Measurements from ENCODE around the gene CDC14C.
A peak's percentile ranks its signal among the peaks of the same experiment; 100 is the strongest.
"Not testable (repeated sequence)": the region's sequence is repeated elsewhere in the genome, so short reads cannot be mapped to it uniquely, and the experiment has no call there.

The CDC14C gene

GRCh38 chr7:48924433-48924832, at the start of gene CDC14C:
TSS of gene CDC14C (plus strand) at chr7:48924547. CDS start at chr7:48924673, 126 bp downstream.
- no peak for DNase-seq

DNA sequence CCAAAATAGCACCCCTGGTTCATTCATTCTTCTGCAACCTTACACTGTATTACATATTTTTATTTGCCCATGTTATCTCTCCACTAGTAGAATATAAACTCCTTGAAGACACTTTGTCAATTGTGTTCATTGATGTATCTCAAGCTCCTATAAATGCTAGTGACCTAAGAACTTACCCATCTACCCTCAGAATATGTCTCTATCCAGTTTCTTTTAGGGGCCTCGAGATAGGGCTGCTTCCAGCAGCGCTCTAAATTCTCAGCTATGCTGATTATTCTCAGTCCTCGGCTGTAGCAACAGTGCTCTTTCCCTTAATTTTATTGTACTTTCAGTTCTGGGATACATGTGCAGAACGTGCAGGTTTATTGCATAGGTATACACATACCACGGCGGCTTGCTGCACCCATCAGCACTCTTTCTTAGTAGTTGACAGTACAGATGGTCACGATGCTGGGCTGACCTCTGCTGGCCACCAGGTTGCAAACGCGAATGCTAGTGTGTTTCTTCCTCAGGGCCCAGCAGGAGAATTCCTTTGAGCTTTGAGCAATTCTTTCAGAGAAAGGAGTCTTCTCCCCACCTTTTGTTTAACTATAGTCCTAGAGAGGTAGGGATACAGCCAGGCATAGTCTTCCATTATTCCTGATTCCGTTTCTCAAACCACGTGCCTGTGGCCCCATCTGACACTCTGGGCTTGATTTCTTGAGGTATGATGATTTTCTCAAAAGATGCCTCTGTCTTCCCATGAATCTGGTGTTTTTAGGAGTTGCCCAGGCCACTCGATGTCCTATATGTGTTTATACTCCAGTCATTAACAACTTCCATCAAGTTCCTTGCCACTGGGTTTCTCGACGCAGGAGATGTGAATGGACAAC, 49.1 kb upstream of the CDC14C start:
- peak; percentile 31 for DNase-seq

- no peak for DNase-seq
Measured at GRCh38 chr7:48876087-48876486, 48.3 kb upstream of the CDC14C start.

DNA sequence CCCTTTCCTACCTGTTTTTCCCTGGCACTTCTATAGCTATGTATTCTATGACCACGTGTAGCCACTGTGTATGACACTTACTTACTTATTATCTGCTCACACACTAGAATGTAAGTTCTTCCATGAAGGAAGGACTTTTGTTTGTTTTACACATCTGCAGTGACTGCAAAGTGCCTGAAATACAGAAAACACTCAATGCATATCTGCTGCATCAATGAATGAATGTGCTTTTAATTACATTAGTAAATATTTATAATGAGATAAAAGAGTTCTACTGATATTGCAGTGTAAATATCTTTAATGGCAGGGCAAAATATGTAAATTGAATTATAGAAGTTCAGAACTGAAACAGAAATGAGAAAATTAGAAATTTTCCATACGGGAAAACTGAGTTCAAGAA, 43.5 kb upstream of the CDC14C start:
- no peak for DNase-seq

DNA sequence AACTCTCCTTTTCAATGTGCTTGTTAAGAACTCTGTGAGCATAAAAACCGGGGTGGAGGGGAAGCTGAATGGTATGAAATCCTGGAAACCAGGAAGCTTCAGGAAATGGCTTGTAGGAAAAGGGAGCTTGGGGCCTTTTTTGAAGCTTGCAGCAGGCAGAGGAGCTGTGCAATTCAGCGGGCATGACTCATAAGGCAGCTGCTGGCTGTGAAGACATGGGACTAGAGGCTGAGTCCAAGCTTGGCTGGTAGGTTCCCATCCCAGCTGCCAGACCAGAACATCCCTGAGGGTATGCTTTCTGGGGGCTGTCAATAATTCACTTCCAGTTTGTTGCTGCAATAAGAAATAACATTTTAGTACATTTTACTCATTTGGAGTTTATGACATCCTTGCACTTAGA, 36.8 kb upstream of the CDC14C start:
- no peak for DNase-seq

DNA sequence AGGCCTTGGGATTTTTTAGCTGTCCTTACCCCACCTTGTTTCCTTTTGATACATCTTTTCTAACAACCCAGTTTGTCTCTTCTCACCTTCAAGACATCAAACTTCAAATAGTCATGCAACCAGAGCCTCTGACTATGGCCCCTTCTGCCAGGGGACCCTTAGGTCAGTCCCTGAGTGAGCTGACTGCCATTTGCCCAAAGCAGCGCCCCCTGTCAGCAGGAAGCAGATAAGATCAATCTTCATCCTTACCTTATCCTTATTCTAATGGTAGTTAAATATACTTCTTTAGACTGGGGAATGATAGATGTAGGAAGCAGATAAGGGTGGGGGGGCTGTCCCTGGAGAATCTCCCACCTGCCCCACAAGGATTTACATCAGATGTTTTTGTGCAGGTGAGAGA, 29.8 kb upstream of the CDC14C start:
- no peak for DNase-seq

GRCh38 chr7:48899932-48900331, 24.4 kb upstream of the CDC14C start:
- peak; percentile 55 for DNase-seq

- no peak for DNase-seq
Measured at GRCh38 chr7:48901966-48902365, 22.4 kb upstream of the CDC14C start.

GRCh38 chr7:48904975-48905374, 19.4 kb upstream of the CDC14C start:
- no peak for DNase-seq

- DNase-seq, result not testable (repeated sequence)
Measured at GRCh38 chr7:48905686-48906085, 18.7 kb upstream of the CDC14C start.

DNA sequence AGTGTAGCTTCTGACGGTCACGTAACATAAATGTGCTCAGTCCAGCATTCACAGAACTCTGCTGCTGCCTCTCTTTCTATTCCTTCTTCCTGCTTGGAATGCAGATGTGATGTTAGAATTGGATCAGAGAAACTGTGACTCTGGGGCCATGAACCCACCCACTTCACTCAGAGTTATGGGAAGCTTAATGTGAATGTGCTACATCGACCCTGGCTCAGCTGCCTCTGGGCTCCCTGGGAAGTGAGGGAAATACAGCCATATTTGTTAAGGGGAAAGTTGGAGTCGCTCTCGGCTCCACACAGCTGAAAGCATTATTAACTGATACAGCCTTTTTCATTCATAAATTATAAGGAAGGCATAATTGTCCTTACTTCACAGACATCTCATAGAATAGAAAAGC, 14.5 kb upstream of the CDC14C start:
- DNase-seq, result not testable (repeated sequence)

DNA sequence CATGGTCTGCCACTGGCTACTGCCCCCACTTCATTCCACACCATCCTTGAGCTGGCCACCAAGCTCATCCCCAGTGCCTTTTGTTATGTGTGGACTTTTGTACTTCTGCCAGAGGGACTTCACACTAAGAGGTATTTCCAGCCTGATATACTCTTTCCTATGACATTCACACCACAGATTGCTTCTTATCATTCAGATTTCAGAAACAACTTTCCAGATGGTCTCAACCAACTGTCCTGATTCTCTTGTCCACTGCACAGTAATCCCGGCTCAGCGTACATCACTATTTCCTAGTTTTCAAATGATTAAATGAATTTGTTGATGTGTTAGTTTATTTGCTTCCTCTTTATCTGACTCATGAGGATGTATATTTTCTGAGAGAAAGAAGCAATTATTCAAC, 7.1 kb downstream of the CDC14C start:
- DNase-seq, result no peak

DNA sequence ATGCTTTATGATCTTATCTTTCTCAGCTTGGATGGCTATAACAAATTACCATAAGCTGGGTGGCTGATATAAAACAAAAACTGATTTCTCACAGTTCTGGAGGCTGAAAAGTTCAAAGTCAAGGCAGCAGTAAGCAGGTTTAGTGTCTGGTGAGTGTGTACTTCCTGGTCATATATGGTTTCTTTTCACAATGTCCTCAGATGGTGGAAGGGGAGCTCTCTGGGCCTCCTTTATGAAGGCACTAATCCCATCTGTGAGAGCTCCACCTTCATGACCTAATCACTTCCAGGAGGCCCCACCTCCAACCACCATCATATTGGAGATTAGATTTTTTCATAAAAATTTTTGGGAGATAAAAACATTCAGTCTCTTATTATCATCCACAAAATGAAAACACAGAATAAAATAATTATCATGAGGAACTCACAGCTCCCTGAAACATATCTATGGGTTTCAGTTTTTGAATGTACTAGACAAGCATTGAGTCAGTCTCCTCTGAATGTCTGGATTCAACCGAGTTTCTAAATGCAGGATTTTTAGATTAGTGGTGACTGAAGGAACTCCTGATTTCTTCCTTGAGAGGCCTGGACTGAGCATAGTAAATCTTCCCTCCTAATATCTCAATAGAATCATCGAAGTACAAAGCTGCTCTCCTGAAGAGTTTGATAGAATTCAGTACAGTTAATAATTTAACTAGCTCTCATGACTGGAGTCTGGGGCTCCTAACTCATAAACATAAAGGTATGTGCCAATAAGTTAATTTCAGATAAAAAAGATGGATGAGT, 8.0 kb downstream of the CDC14C start:
- DNase-seq, result no peak

DNA sequence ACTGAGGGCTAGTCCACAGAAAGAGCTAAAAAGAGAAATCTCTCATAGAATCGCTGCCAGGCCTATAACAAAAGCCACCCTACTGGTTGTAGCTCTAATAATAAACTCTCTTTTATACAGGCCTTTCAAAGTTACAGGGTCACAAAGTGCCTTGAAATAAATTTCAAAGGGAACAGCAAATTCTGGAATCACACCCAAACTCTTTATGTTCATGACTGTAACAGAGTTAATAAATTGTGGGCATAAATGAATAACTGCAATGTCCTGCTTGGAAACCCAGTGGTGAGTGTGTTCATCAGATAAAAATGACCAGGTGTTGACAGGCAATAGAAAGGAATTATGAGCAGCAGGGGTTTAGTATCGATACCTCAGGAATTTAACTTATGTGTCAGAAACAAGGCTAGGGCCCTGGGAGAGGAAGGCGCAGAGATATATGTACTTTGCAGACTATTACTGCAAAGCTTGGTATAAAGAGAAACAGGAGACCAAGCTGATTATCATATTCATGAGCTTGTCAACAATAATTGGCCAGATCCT, 9.3 kb downstream of the CDC14C start:
- no peak for DNase-seq

DNA sequence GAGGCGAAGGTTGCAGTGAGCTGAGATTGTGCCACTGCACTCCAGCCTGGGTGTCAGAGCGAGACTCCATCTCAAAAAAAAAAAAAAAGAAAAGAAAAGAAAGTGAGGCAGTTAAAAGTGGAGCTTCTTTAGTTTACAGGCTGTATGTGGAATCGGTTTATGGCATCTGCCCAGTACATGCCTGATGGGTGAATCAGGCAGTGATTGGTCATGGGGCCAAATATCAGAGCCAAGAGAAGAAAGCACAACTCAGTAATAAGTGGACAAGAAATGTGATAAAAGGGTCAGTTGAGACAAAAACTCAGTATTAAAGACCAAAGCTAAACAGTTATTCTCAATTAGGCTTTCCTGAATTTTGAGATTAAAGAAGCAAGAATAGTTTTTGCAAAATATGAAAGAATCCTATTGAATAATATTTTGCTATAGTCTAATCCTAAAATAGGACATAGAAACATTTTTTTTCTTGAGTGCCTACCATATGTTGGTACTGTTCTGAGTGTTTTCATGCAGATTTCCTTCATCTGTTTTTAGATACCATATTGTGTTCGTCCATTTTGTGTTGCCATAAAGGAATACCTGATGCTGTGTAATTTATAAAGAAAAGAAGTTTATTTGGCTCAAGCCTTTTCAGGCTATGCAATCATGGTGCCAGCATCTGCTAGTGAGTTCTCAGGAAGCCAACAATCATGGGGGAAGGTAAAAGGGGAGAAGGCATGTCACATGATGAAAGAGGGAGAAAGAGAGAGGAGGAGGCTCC, 14.4 kb downstream of the CDC14C start:
- DNase-seq, result no peak

- DNase-seq, result no peak
Measured at GRCh38 chr7:48943279-48943990, 19.1 kb downstream of the CDC14C start.

DNA sequence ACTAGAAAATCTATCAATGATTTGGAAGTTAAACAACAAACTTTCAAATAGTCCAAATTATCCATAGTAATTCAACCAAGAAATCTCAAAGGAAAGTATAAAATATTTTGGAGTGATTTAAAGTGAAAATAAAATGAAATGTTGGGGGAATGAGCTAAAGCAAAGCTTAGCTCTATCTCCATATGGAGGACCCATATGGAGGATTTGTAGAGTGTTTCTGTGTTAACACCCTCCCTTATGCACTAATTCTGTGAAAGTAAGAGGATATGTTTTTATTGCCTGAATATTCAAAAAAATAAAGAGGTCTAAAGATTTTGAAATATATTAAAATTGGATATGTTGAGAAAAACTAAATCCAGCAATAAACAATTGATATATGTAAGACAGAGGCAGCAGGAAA, 31.6 kb downstream of the CDC14C start:
- DNase-seq, result no peak

DNA sequence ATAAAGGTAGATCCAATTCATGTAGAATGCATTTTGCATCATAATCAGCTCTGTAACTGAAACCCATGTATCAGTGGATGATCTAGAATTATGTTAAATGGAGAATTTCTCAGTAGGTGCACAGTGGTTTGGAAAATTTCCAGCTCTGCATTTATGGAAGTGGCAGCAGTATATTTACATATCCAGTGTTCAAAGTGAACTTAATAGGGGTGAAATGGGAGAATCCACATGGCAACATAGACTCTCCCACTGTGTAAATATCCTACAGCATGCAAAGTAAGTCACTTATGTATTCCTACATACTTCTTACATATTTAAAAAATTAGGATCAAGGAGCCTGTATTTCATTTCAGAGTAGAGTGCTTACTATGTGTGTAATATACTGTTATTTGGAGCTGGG, 35.3 kb downstream of the CDC14C start:
- no peak for DNase-seq

DNA sequence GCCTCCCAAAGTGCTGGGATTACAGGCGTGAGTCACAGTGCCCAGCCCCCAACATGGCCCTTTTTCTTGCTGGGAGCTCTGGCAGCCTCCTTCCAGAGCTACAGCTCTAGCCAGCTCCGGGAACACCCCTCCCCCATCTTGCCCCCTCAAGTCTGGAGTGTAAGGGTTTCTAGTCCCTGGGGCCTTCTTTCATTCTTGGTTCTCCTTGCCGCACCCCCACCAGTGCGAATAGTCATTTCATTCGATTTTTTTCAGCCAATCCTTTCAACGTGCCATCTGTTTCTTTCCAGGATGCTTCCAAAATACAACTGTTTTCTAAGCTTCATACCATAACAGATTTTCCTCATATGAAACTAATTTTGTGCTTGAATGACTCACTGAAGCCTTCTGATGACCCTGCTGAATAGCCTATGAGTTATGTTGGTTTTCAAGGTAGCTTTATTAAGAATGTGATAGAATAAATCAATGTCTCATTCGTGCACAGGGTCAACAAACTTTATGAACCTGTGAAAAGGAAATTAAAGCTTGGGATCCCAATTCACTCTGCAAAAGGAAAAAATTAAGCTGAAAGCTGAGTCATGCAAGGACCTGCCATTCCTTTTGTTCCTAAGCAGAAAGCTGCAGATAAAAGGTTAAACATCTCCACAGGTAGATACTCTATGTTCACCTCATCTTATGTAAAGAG, 38.6 kb downstream of the CDC14C start:
- DNase-seq, result no peak

- peak; percentile 90 for DNase-seq
Measured at GRCh38 chr7:48964074-48964473, 39.7 kb downstream of the CDC14C start.

DNA sequence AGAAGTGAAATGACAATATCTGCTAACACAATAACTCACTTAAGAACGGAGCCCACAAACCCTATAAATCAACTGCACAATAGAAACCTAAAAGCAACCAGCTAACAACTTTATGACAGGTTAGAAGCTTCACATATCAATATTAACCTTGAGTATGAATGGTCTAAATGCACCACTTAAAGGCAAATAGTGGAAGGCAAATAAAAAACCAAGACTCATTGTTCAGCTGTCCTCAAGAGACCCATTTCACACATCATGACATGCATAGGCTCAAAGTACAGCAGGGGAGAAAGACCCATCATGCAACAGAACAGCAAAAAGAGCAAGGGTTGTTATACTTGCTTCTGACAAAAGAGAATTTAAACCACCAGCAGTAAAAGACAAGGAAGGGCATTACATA, 46.8 kb downstream of the CDC14C start:
- no peak for DNase-seq

GRCh38 chr7:48976253-48976652, 51.9 kb downstream of the CDC14C start:
- peak; percentile 80 for DNase-seq
